GM12801 (cell line): ENCODE data around the gene RAB40C.

Experiments used
- CTCF ChIP-seq: IDR thresholded peaks from one replicate; pipeline ENCODE4 v1.5.1; 2011; ENCODE audit warnings: control low read depth; ENCODE audit not compliant: insufficient read length; ENCODE audit errors: extremely low read depth

Gene RAB40C

GRCh38 chr16:566475-567372 is 23.1 kb upstream of the RAB40C start, which contains the start of gene NHLRC4:
Gene NHLRC4, plus strand, starts transcription at chr16:567005. Its CDS starts 1,043 bp downstream, at chr16:568048.
- TF ChIP-seq CTCF = no peak

GRCh38 chr16:567373-568256 is 22.3 kb upstream of the RAB40C start:
- no peak for TF ChIP-seq CTCF

- TF ChIP-seq CTCF = no peak
Measured at GRCh38 chr16:568401-569258, 21.2 kb upstream of the RAB40C start.

- TF ChIP-seq CTCF = no peak
Measured at GRCh38 chr16:569445-570254, 20.2 kb upstream of the RAB40C start, which contains the start of gene PIGQ. Gene PIGQ, plus strand, starts transcription at chr16:569968. Its CDS starts 4,107 bp downstream, at chr16:574075.

- no peak for TF ChIP-seq CTCF
Measured at GRCh38 chr16:572865-573650, 16.8 kb upstream of the RAB40C start.
